HG03439 (cell line): ENCODE data around the gene ZBED1.
A peak's percentile ranks its signal among the peaks of the same experiment; 100 is the strongest.
"Not testable (repeated sequence)": the region's sequence is repeated elsewhere in the genome, so short reads cannot be mapped to it uniquely, and the experiment has no call there.

ENCODE experiments used
- ATAC-seq: cut with Tn5 transposase; IDR thresholded peaks from one replicate; pipeline ENCODE4 v1.9.1; 2021; ENCODE audit warnings: mild to moderate bottlenecking, moderate library complexity; ENCODE audit not compliant: unreplicated experiment

Gene ZBED1

DNA sequence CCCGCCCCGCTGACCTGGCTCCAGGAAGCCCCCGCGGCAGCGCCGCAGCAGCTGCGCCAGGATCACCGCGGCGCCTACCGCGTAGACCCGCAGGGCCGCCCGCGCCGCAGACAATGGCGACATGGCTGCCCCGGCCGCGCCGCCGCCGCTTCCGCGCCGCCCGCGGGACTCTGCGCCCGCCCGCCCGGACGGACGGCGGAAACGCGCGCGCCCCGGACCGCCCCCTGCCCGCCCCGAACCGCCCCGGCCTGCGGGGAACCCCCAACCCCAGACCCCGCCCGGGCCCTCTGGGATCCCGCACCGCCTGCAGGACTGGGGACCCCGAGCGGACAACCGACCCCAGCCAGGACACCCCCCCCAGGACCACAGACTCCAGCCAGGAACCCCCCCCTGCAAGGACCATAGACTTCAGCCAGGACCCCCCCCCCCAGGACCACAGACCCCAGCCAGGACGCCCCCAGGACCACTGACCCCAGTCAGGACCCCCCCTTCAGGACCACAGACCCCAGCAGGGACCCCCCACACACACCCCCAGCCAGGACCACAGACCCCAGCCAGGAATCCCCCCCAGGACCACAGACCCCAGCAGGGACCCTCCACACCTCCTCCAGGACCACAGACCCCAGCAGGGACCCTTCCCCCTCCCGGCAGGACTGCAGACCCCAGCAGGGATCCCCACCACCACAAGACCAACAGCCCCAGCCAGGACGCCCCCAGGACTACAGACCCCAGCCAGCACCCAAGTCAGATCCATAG lies at the start of gene ZBED1, which contains the start of gene DHRSX:
Gene ZBED1 (minus strand): TSS at position 174 of the 756 bp plus-strand sequence. CDS start 10,257 bp downstream, outside the sequence.
Gene DHRSX (minus strand): TSS at position 174 of the 756 bp plus-strand sequence. CDS start 51 bp downstream, at position 123.
- peak; percentile 66 for ATAC-seq

- ATAC-seq = no peak
Observed at GRCh38 chrX:2549876-2550275, 49.1 kb upstream of the ZBED1 start.

DNA sequence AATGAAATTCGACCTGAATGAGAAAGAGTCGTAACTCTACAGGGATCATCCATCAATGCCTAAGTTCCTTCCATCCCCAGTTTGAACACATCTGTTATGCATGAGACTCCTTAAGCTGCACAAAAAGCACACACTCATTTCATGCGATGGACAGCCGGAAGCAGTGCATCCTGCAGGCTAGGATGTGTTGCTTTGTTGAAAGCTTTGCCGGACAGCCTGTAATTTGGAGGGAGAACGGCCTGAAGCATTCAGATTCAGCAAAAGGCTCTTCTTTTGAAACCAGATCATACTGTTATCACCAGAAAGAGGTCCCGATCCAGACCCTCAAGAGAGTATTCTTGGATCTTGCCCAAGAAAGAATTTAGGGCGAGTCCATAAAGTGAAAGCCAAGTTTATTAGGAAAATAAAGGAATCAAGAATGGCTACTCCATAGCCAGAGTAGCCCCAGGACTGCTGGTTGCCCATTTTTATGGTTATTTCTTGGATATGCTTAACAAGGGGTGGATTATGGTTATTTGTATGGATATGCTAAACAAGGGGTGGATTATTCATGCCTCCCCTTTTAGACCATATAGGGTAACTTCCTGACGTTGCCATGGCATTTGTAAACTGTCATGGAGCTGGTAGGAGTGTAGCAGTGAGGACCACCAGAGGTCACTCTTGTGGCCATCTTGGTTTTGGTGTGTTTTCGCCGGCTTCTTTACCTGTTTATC lies 48.1 kb upstream of the ZBED1 start:
- ATAC-seq = no peak

DNA sequence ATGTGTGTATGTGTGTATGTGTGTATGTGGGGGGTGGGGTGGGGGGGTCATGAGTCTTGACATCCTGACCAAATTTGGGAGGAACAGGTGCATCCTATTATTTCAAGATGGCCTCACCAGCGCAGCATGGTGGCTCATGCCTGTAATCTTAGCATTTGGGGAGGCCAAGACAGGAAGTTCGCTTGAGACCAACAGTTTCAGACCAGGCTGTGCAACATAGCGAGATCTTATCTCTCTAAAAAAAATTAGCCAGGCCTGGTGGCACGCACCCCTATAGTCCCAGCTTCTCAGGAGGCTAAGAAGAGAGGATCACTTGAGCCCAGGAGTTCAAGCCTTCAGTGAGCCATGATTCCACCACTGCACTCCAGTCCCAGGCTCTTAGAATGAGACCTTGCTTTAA lies 47.0 kb upstream of the ZBED1 start:
- no peak for ATAC-seq

- ATAC-seq = no peak
Observed at GRCh38 chrX:2546496-2546895, 45.7 kb upstream of the ZBED1 start.

DNA sequence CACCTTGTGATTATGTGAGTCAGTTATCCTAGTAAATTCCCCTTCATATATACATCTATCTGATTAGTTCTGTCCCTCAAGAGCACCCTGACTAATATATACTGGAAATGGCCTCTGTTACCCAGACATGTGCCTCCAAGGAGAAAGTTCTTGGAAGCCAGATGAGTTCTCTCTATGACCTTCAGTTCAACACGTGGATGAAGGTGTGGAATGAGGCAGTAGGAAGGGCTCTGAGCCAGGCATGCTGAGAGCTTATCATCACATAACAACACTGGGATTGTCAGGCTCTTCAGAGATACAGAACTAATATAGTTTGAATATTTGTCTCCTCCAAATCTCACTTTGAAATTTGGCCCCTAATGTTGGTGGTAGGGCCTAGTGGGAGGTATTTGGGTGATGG lies 44.4 kb upstream of the ZBED1 start:
- ATAC-seq = no peak

GRCh38 chrX:2542826-2543521 lies 42.2 kb upstream of the ZBED1 start:
- no peak for ATAC-seq

DNA sequence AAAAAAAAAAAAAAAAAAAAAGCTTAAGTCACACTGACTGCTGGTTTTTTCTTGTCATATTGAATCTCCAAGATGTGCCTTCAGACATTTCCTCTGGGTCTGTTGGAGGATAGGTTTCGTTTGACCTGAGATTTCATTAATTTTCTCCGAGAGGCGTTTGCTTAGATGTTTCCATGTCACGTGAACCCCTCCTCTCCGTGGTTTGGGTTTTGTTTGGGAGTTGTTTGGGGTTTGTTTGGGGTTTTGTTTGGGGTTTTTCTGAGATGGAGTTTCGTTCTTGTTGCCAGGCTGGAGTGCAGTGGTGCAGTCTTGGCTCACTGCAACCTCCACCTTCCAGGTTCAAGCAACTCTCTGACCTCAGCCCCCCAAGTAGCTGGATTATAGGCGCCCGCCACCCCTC lies 40.8 kb upstream of the ZBED1 start:
- no peak for ATAC-seq

DNA sequence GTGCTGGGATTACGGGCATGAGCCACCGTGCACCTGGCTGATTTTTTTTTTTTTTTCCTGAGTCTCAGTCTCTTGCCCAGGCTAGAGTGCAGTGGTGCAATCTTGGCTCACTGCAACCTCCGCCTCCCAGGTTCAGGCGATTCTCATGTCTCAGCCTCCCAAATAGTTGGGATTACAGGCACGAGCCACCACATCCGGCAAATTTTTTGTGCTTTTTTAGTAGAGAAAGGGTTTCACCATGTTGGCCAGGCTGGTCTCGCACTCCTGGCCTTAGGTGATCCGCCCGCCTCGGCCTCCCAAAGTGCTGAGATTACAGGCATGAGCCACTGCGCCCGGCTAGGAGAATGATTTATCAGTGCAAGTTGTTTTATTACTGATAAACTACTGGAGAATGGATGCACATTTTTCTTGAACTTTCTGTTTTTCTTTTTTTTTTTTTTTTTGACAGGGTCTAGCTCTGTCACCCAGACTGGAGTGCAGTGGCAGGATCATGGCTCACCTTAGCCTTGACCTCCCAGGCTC lies 39.7 kb upstream of the ZBED1 start:
- no peak for ATAC-seq

- ATAC-seq = no peak
Observed at GRCh38 chrX:2539586-2539985, 38.8 kb upstream of the ZBED1 start.

DNA sequence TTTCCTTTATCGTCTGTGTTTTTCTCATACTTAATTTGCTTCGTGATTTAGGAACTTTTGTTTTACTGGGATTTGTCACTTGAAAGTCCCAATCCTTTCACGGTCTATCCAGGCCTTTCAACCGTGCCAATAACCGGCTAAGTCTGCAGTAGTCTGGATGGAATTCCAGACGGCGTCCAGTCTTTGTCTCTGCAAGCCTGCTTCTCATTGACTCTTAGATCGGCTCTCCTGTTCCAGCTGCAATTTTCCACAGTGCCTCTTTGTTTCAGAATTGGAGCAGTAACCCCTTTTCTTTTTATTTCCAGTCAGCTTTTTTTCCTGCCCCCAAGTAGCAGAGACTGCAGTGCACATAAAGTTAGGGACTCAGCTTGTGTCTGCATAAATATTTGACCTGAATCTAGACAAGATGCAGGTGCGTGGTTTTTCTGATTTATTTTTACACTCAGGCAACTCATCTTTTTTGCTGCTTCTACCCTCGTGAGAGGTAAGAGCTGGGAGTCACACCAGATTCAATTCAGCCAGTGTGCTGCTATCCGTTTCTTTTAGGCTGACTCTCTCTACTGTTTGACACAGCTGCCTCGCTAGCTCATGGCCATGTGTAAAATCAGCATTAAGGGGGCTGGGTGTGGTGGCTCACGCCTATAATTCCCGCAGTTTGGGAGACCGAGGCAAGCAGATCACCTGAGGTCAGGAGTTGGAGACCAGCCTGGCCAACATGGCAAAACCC lies 37.4 kb upstream of the ZBED1 start:
- no peak for ATAC-seq

- ATAC-seq = no peak
Observed at GRCh38 chrX:2536974-2537373, 36.2 kb upstream of the ZBED1 start.

- no peak for ATAC-seq
Observed at GRCh38 chrX:2536141-2536540, 35.4 kb upstream of the ZBED1 start.

- not testable (repeated sequence) for ATAC-seq
Observed at GRCh38 chrX:2534261-2535021, 33.7 kb upstream of the ZBED1 start.

DNA sequence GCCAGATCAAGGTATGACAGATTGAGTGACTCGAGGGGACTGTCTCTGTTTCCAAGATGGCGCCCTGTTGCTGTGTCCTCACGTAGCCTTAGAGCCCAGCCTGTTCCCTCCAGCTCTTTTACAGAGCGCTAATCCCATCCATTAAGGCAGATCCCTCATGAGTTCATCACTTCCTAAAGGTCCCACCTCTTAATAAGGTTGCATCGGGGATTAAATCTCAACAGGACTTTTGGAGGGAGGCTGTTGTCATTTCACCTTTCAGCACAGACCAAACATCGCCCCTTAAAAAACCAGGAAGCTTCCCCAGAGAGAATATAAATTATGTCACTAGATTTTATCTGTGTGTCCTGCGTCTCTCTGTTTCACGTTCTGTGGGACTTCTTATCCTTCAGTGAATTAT lies 32.6 kb upstream of the ZBED1 start:
- no peak for ATAC-seq

DNA sequence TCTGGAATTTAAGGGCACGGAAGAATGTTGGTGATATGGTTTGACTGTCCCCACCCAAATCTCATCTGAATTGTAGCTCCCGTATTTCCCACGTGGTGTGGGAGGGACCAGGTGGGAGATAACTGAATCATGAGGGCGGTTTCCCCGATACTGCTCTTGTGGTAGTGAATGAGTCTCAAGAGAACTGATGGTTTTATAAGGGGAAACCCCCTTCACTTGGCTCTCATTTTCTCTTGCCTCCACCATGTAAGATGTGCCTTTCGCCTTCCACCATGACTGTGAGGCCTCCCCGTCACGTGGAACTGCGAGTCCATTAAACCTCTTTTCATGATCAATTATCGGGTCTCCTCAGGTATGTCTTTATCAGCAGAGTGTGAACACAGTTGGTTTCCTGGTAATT lies 25.6 kb upstream of the ZBED1 start:
- ATAC-seq = no peak

GRCh38 chrX:2523911-2524310 lies 23.1 kb upstream of the ZBED1 start:
- no peak for ATAC-seq

DNA sequence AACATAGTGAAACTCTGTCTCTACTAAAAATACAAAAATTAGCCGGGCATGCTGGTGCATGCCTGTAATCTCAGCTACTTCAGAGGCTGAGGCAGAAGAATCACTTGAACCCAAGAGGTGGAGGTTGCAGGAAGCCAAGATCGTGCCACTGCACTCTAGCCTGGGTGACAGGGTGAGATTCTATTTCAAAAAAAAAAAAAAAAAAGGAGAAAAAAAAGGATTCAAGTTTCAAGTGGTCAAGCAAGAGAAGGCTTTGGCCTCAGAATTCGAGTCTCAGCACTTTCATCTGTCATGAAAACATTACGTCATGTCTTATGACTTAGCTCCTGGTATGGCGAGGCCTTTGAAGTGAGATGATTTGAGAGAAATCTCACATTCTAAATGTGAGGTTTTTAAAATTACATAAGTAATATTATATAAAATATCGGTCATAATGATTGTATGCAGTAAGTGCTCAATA lies 21.2 kb upstream of the ZBED1 start:
- peak; percentile 39 for ATAC-seq

DNA sequence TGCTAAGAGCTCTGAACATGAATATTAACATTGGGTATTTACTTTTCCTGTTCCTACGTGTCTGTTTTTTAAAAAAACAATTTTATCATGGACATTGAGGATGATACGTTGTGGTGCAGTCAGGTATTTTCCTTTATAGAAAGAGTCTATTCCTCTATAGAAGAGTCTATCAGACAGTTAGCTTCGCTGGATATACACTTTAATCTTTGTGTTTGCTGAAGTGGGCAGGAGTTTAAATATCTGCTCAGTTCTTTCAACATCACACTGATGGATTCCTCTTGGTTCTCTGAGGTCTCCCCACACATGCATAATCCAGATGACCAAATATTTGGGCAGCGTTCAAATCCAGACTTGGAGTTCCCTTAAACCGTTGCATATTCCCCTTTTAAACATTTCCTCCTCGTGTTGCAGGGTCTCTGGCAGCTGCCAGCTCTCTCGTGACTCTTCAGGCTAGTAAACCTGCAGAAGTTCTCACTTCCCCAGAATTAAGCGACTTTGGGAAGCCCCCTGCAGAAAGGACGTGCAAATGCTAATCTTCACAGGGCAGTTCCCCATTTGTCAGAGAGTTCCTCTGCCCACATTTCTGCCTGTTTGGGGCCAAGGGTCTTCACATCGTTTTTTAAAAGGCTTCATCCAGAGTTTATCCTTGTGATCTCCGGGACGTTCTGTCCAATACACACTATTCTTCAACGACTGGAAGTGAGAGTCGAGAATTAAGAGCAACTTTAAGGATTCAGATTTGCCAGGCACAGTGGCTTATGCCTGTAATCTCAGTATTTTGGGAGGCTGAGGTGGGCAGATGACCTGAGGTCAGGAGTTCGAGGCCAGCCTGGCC lies 20.5 kb upstream of the ZBED1 start:
- ATAC-seq = peak; percentile 71
